GM12874 (cell line): ENCODE results near the gene SPIRE1.

Experiments used
- TF ChIP-seq, protein P1 (sequence below): IDR thresholded peaks from 2 replicates; pipeline ENCODE4 v1.5.1; 2011; ENCODE audit warnings: low read depth, mild to moderate bottlenecking, control low read depth, low read length, moderate library complexity; ENCODE audit not compliant: insufficient read depth

Gene SPIRE1

DNA sequence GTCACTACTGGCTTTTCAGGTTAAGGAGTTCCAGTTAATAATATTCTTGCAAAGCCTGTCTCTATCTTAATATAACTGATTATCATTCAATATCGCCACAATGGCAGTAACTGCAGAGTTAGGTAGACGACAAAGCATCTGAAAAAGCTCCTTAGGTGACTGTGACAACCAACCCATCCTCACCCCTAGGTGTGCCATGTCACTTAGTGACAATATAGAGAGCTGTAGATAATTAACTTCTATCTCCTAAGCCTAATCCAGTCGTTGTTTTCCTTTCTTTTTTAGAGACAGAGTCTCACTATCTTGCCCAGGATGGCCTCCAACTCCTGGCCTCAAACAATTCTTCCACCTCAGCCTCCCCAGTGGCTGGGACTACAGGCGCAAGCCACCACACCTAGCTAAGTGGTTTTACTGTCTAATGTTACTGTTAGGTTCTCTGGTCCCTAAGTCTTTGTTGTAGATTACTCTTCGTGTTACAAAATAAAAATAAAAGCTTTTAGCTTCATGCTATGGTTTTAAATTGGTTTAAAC is 65.2 kb downstream of the SPIRE1 start:
- TF ChIP-seq, protein P1, sequence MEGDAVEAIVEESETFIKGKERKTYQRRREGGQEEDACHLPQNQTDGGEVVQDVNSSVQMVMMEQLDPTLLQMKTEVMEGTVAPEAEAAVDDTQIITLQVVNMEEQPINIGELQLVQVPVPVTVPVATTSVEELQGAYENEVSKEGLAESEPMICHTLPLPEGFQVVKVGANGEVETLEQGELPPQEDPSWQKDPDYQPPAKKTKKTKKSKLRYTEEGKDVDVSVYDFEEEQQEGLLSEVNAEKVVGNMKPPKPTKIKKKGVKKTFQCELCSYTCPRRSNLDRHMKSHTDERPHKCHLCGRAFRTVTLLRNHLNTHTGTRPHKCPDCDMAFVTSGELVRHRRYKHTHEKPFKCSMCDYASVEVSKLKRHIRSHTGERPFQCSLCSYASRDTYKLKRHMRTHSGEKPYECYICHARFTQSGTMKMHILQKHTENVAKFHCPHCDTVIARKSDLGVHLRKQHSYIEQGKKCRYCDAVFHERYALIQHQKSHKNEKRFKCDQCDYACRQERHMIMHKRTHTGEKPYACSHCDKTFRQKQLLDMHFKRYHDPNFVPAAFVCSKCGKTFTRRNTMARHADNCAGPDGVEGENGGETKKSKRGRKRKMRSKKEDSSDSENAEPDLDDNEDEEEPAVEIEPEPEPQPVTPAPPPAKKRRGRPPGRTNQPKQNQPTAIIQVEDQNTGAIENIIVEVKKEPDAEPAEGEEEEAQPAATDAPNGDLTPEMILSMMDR: no peak

DNA sequence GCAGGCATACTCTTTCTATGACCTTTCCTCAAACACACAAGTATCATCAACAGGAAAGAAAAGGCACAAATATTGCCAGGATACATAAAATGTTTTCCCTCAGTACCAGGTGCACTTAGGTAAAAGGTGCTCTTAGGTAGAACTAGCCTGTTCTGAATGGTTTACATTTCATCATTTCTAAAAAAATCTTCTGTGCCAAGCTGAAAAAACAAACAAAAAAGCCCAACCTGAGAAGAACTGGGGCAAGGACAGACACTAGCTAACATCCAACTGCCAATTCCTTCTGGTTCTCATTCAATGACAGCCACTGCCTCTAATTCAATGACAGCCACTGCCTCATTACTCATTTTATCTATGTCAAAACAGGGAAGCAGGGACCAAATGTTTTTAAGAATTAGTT is 68.5 kb downstream of the SPIRE1 start:
- TF ChIP-seq, protein P1: no peak

DNA sequence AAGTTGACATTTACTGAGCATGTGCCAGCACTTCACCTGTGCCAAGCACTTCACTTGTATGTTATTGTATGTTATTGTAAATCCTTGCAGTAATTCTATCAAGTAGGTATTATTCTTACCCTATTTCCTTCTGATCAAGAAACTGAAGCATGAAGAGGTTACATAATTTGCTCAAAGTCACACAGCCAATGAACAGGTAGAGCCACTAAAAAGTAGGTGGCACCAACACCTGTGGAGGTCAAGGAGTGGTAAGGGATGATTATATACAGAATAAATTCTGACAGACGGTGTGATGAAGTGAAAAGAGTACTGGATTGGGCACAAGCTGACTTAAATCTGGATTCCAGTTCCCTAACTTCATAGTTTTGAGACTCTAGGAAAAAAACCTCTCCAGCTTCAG is 71.0 kb downstream of the SPIRE1 start:
- TF ChIP-seq, protein P1: no peak

DNA sequence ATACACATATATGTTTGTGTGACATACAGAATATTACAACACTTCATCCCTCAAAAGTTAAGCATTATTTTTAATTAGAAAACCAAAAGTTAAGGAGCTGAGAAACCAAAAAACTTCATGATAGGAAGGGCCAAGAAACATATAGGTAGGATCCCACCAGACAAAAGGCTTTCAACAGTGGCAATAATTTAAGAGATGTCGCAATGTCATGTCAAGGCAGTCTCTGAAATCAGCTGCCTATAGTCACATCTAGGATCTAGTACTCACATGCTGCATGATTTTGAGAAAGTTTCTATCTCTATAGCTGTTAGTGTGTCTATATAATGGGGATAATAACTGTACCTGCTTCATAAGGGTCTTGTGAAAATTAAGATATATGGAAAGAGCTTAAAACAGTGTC is 72.7 kb downstream of the SPIRE1 start:
- TF ChIP-seq, protein P1: no peak

DNA sequence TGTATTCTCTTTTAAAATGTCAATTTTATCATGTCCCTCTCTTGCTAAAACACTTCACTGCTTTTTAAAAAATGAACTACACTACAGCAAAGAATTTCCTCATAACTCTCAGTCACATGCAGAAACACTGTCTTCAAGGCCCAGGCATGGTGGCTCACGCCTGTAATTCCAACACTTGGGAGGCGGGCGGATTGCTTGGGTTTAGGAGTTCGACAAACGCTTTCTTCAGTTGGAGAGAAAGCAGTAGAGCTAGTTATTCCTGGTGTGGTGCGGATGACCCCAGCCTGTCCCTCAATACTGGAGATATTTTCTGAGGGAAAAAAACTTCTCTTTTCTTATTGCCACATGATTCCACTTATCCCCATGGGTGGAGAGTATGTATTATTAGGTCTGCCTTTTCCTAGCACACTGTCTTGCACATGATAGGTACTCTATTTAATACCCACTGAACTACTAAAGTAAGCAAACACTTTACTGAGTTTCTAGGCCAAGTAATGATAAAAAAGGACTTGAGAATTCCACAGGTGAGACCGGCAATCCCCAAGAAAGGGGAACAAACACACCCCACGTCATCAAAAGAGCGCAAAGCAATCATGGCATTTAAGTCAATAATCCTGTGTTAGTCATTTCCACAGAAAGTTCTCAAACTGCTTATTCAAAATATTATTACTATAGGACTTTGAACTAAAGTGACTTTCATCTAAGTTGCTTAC is 77.1 kb downstream of the SPIRE1 start:
- TF ChIP-seq, protein P1: no peak

DNA sequence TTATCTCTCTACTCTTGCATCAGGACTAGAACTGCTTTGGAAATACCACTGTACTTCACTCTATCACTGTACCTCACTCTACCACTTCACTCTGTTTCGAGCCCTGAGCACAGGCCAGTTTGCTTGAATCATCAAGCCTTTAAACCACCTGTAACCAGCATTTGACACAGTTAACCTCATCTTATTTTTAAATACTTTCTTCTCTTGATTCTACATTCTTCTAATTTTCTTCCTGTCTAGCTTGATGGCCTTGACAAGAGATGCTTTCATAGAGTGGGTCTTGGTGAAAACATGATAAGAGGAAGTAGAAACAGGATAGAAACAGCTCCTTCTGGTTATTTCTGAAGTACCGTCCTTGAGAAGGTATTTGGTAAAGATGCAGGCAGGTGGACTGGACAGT is 78.1 kb downstream of the SPIRE1 start:
- TF ChIP-seq, protein P1: no peak

DNA sequence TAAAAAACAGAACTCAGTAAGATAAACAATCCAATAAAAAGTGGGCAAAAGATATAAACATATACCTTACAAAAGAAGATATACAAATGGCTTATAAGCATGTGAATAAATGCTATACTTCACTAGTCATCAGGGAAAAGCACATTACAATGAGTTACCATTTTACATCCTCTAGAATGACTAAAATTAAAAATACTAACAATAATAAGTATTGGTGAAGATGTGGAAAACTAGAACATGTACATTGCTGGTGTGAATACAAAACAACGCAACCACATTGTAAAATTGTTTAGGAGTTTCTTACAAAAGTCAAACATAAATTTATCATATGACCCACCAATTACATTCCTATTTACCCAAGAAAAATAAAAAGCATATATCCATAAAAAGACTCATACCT is 80.1 kb downstream of the SPIRE1 start:
- TF ChIP-seq, protein P1: no peak
